Transverse colon (tissue), 4 donors: ENCODE results near the gene GSK3B.

Experiments used
- CTCF ChIP-seq, 5 experiments: fragments of 200-600 bp in 3 of 5; fragments of 450-650 bp in 2 of 5; sonication (generic) in 3 of 5; IDR thresholded peaks; 1 replicate in 2 of 5; 2 replicates in 3 of 5; pipeline ENCODE4 v1.5.1; 2016 to 2017; ENCODE audit warnings: antibody characterized with exemption in 5 of 5, inconsistent platforms in 3 of 5, mild to moderate bottlenecking in 2 of 5, moderate library complexity in 1 of 5
- EP300 ChIP-seq: sonication (generic); formaldehyde crosslinking; IDR thresholded peaks from one replicate; pipeline ENCODE4 v1.6.1; 2017; ENCODE audit warnings: antibody characterized with exemption, low read depth
- POLR2A ChIP-seq: fragments of 450-650 bp; IDR thresholded peaks from one replicate; pipeline ENCODE4 v1.6.1; 2016; ENCODE audit warnings: antibody characterized with exemption, mild to moderate bottlenecking, moderate library complexity
- POLR2AphosphoS5 ChIP-seq, 3 donors: sonication (generic); formaldehyde crosslinking; IDR thresholded peaks; one replicate each; pipeline ENCODE4 v1.6.1; 2016; ENCODE audit warnings: antibody characterized with exemption in 3 of 3

GRCh38 chr3:119829420-119829819 is 264.8 kb downstream of the GSK3B start:
- no peak for TF ChIP-seq POLR2A
- TF ChIP-seq CTCF (IDR thresholded peaks at IDR 0.05) = no peak
- TF ChIP-seq POLR2AphosphoS5 (IDR thresholded peaks at IDR 0.05) = no peak
- TF ChIP-seq EP300 = no peak
